ENCODE data around the gene ME3. TPM values are rescaled to one million over a fixed set of nuclear protein-coding genes. Genes with fewer than 3 reads are reported as not detected.

ME3 gene
- total RNA-seq, 1 donor from 2014 or later, result 49.6 TPM

DNA sequence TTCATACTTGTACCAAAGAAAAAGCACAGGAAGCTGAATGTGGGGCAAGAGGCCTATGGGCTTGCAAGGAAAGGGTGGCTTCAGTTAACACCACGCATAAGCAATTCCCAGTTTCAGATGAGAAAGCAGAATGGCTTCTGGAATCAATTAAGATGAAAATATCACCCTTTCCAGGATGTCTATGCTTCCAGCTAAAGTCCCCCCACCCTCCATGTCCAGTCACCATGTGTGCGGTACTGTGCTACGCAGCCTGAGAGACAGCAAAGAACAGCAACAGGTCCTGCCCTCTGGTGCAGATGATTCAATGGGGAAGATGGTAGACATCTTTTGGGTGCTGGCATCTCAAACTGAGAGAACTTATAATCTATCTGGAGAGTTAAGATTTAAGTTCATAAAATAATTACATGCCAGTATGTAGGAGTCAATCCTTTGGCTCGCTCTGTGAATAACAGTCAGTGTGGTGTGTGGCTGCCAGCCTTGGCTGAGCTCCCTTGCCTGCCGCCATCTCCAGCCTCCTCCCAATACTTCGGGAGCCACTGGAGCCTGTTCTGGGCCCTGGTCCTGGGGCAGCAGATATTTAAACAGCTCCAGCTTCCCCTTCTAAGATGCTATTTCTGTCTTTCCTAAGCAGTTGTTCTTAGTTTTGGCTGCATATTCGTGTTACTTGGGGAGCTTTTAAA lies 44.5 kb downstream of the ME3 start:
- H3K9me3 Mint-ChIP-seq, result no peaks in the 10 kb centered on the region
- no peaks in the 10 kb centered on the region for H3K36me3 ChIP-seq
- H2AFZ ChIP-seq (replicated peaks), result no peak overlapping the region
- DNase-seq (ENCODE audit: low spot score), result no peak
- H3K36me3 Mint-ChIP-seq, result no peaks in the 10 kb centered on the region
- no peaks in the 10 kb centered on the region for H3F3A ChIP-seq (ENCODE audit: low read depth)
- peaks cover 9% of the 10 kb centered on the region for H3K4me1 Mint-ChIP-seq
- H3K4me2 ChIP-seq, result no peak overlapping the region
- H3K27ac ChIP-seq, result no peak overlapping the region
- H3K4me1 ChIP-seq, result peaks cover 4% of the 10 kb centered on the region
- H3K4me3 ChIP-seq, result no peak overlapping the region
- H3K9ac ChIP-seq, result no peak overlapping the region
- H3K27me3 Mint-ChIP-seq (ENCODE audit: insufficient read depth, low read depth), result peaks cover 7% of the 10 kb centered on the region
- H3K27me3 ChIP-seq, result no peaks in the 10 kb centered on the region
- H3K4me3 Mint-ChIP-seq, result no peak overlapping the region
- TF ChIP-seq EZH2 (IDR thresholded peaks at IDR 0.05) (no peak), EZH2phosphoT487 (IDR thresholded peaks at IDR 0.05) (no peak)
- TF ChIP-seq, protein P1, sequence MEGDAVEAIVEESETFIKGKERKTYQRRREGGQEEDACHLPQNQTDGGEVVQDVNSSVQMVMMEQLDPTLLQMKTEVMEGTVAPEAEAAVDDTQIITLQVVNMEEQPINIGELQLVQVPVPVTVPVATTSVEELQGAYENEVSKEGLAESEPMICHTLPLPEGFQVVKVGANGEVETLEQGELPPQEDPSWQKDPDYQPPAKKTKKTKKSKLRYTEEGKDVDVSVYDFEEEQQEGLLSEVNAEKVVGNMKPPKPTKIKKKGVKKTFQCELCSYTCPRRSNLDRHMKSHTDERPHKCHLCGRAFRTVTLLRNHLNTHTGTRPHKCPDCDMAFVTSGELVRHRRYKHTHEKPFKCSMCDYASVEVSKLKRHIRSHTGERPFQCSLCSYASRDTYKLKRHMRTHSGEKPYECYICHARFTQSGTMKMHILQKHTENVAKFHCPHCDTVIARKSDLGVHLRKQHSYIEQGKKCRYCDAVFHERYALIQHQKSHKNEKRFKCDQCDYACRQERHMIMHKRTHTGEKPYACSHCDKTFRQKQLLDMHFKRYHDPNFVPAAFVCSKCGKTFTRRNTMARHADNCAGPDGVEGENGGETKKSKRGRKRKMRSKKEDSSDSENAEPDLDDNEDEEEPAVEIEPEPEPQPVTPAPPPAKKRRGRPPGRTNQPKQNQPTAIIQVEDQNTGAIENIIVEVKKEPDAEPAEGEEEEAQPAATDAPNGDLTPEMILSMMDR (IDR thresholded peaks at IDR 0.05), result no peak
- H3K79me2 ChIP-seq (ENCODE audit: low read depth), result no peaks in the 10 kb centered on the region
- H3K27ac Mint-ChIP-seq, result no peak overlapping the region
- H3K9me3 ChIP-seq (ENCODE audit: low read depth), result no peaks in the 10 kb centered on the region
- H4K20me1 ChIP-seq (ENCODE audit: low read depth), result no peaks in the 10 kb centered on the region

DNA sequence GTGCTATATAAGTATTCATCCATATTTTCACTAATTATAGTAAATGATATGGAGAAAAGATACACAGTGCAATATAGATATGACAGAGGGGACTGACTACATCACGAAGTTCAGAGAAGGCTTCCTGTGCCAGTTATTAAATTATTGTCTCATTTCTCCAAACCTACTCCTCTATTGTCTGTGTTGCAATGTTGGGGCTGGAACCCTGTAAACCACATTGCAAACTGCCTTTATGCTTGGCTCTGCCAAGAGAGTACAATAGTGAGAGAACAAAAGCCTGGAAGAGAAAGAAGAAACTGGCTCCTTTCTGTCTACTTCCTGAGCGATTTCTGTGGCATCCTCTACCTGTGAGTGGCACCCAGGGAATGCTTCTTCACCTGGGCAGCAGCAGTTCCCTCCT lies 46.4 kb downstream of the ME3 start:
- H3K9me3 ChIP-seq (ENCODE audit: low read depth), result no peaks in the 10 kb centered on the region
- H3F3A ChIP-seq (ENCODE audit: low read depth), result no peaks in the 10 kb centered on the region
- no peaks in the 10 kb centered on the region for H3K36me3 ChIP-seq
- H3K4me2 ChIP-seq, result no peak overlapping the region
- Mint-ChIP-seq H3K27ac (no peak overlapping the region), H3K4me1 (peaks cover 9% of the 10 kb centered on the region), H3K9me3 (no peaks in the 10 kb centered on the region), H3K36me3 (no peaks in the 10 kb centered on the region), H3K4me3 (no peak overlapping the region), H3K27me3 (ENCODE audit: insufficient read depth, low read depth) (peaks cover 7% of the 10 kb centered on the region)
- H3K27me3 ChIP-seq, result no peaks in the 10 kb centered on the region
- no peak for DNase-seq (ENCODE audit: low spot score)
- H3K79me2 ChIP-seq (ENCODE audit: low read depth), result no peaks in the 10 kb centered on the region
- no peaks in the 10 kb centered on the region for H4K20me1 ChIP-seq (ENCODE audit: low read depth)
- TF ChIP-seq EZH2 (IDR thresholded peaks at IDR 0.05) (no peak), EZH2phosphoT487 (IDR thresholded peaks at IDR 0.05) (no peak)
- TF ChIP-seq, protein P1 (IDR thresholded peaks at IDR 0.05), result no peak
- H3K4me1 ChIP-seq, result peaks cover 4% of the 10 kb centered on the region
- no peak overlapping the region for H3K9ac ChIP-seq
- H3K4me3 ChIP-seq, result no peak overlapping the region
- no peak overlapping the region for H3K27ac ChIP-seq
- no peak overlapping the region for H2AFZ ChIP-seq (replicated peaks)

DNA sequence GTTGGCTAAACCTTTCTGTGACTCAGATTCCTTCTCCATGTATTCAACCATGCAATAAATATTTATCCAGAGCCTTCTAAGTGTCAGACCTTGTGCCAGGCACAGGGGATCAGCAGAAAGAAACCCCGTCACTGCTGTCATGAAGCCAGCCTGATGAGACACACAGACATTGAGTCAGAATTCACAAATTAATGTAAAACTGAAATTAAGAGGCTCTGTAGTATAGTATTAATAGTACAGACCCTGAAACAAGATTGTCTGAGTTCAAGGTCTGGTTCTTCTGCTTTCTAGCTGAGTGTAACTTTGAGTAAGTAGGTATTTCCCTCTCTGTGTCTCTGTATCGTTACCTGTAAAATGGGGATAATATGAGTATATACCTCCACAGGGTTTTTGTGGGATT lies 46.9 kb downstream of the ME3 start:
- Mint-ChIP-seq H3K4me1 (peaks cover 6% of the 10 kb centered on the region), H3K4me3 (no peak overlapping the region), H3K27me3 (ENCODE audit: insufficient read depth, low read depth) (peaks cover 4% of the 10 kb centered on the region), H3K9me3 (no peaks in the 10 kb centered on the region), H3K27ac (no peak overlapping the region), H3K36me3 (no peaks in the 10 kb centered on the region)
- no peaks in the 10 kb centered on the region for H3K79me2 ChIP-seq (ENCODE audit: low read depth)
- H4K20me1 ChIP-seq (ENCODE audit: low read depth), result no peaks in the 10 kb centered on the region
- DNase-seq (ENCODE audit: low spot score), result no peak
- no peaks in the 10 kb centered on the region for H3F3A ChIP-seq (ENCODE audit: low read depth)
- no peak overlapping the region for H2AFZ ChIP-seq (replicated peaks)
- TF ChIP-seq EZH2phosphoT487 (IDR thresholded peaks at IDR 0.05), result no peak
- TF ChIP-seq EZH2 (IDR thresholded peaks at IDR 0.05), result no peak
- TF ChIP-seq, protein P1 (IDR thresholded peaks at IDR 0.05), result no peak
- peaks cover 3% of the 10 kb centered on the region for H3K4me1 ChIP-seq
- H3K4me3 ChIP-seq, result no peak overlapping the region
- no peaks in the 10 kb centered on the region for H3K27me3 ChIP-seq
- H3K36me3 ChIP-seq, result no peaks in the 10 kb centered on the region
- H3K9ac ChIP-seq, result no peak overlapping the region
- no peak overlapping the region for H3K27ac ChIP-seq
- H3K4me2 ChIP-seq, result no peak overlapping the region
- no peaks in the 10 kb centered on the region for H3K9me3 ChIP-seq (ENCODE audit: low read depth)

Measured in neural progenitor cell (in vitro differentiated cells).